BJ (cell line): Measurements from ENCODE around the gene TTC7B. TPM values are rescaled to one million over a fixed set of nuclear protein-coding genes. Genes with fewer than 3 reads are reported as not detected.
A peak's percentile ranks its signal among the peaks of the same experiment; 100 is the strongest.

Experiments
- CTCF ChIA-PET: fragments of 350-600 bp; formaldehyde crosslinking; extraction: SDS; loops from one replicate; lab custom pipeline; 2021; ENCODE audit warnings: antibody characterized with exemption, inconsistent platforms; lab: Yijun Ruan, JAX
- POLR2A ChIA-PET: fragments of 300-600 bp; sonication (Branson Sonifier 250); formaldehyde crosslinking; extraction: SDS; loops from one replicate; lab custom pipeline; 2021; ENCODE audit warnings: antibody characterized with exemption; lab: Charles Lee
- DNase-seq: peaks from one replicate; pipeline ENCODE4 v3.0.0-alpha.2; 2011; ENCODE audit warnings: low read depth
- H3K27me3 ChIP-seq: 2 replicates; pipeline ENCODE4 v1.6.0; 2011; ENCODE audit warnings: low read length; ENCODE audit not compliant: control insufficient read depth, insufficient read depth
- H3K36me3 ChIP-seq: 2 replicates; pipeline ENCODE4 v1.5.1; 2011; ENCODE audit warnings: low read length; ENCODE audit not compliant: control insufficient read depth, insufficient read depth
- H3K4me3 ChIP-seq: 2 replicates; pipeline ENCODE4 v1.5.1; 2011; ENCODE audit warnings: low read depth, mild to moderate bottlenecking, control low read depth, low read length
- CTCF ChIP-seq: IDR thresholded peaks from 2 replicates; pipeline ENCODE4 v1.5.1; 2011; ENCODE audit warnings: low read depth, mild to moderate bottlenecking, control low read depth, inconsistent platforms, low read length, moderate library complexity; ENCODE audit not compliant: insufficient read depth
- polyA plus RNA-seq: library from polyadenylated mRNA; depleted of rRNA; stranded (reverse); fragments of >200 nt; gene quantifications from 2 replicates; pipeline ENCODE4 v1.2.3, GENCODE V29; 2011

The TTC7B gene
- polyA plus RNA-seq, 1 experiment = 46.9 TPM

- no peaks in the 10 kb centered on the region for H3K27me3 ChIP-seq
- POLR2A ChIA-PET = no interaction called here
- CTCF ChIA-PET = no interaction called here
- no peak for DNase-seq
- H3K4me3 ChIP-seq = no peak overlapping the region
- no peak for TF ChIP-seq CTCF
- no peaks in the 10 kb centered on the region for H3K36me3 ChIP-seq
These were observed 133.6 kb downstream of the TTC7B start for GRCh38 chr14:90682615-90683014.

GRCh38 chr14:90681929-90682328 is 134.3 kb downstream of the TTC7B start:
- Histone ChIP-seq H3K4me3 (no peak overlapping the region), H3K36me3 (no peaks in the 10 kb centered on the region), H3K27me3 (no peaks in the 10 kb centered on the region)
- no peak for TF ChIP-seq CTCF
- ChIA-PET POLR2A (no interaction called here), CTCF (interaction anchor here (1.3 kb wide), 1 partner anchor 36 kb away, joined by 3 read pairs; no protein-coding TSS in a partner anchor)
- DNase-seq = no peak

GRCh38 chr14:90678846-90679362 is 137.3 kb downstream of the TTC7B start:
- DNase-seq = no peak
- CTCF ChIA-PET = interaction anchor here (2.0 kb wide), 1 partner anchor 19 kb away, joined by 13 read pairs; no protein-coding TSS in a partner anchor
- Histone ChIP-seq H3K36me3 (no peaks in the 10 kb centered on the region), H3K27me3 (no peaks in the 10 kb centered on the region), H3K4me3 (no peak overlapping the region)
- no peak for TF ChIP-seq CTCF
- POLR2A ChIA-PET = no interaction called here

GRCh38 chr14:90678420-90678819 is 137.8 kb downstream of the TTC7B start:
- DNase-seq = no peak
- CTCF ChIA-PET = no interaction called here
- Histone ChIP-seq H3K36me3 (no peaks in the 10 kb centered on the region), H3K27me3 (no peaks in the 10 kb centered on the region), H3K4me3 (no peak overlapping the region)
- no peak for TF ChIP-seq CTCF
- POLR2A ChIA-PET = no interaction called here

- no peaks in the 10 kb centered on the region for H3K36me3 ChIP-seq
- ChIA-PET POLR2A (no interaction called here), CTCF (no interaction called here)
- 0 out of 2 replicates have a peak, but pooled peaks have one; percentile 5 for TF ChIP-seq CTCF
- DNase-seq = no peak
- no peak overlapping the region for H3K4me3 ChIP-seq
- H3K27me3 ChIP-seq = no peaks in the 10 kb centered on the region
These were observed 138.7 kb downstream of the TTC7B start for GRCh38 chr14:90677484-90678050.
